NCI-H2196 treated with DMSO at 0.1 percent for 48 hours (cell line): Measurements from ENCODE around the gene ATP8A2.
"Not testable (repeated sequence)": the region's sequence is repeated elsewhere in the genome, so short reads cannot be mapped to it uniquely, and the experiment has no call there.

ENCODE experiments used
- DNase-seq: peaks from one replicate; lab custom pipeline; 2025; ENCODE audit not compliant: unreplicated experiment; lab: John Stamatoyannopoulos, UW

ATP8A2 gene

DNA sequence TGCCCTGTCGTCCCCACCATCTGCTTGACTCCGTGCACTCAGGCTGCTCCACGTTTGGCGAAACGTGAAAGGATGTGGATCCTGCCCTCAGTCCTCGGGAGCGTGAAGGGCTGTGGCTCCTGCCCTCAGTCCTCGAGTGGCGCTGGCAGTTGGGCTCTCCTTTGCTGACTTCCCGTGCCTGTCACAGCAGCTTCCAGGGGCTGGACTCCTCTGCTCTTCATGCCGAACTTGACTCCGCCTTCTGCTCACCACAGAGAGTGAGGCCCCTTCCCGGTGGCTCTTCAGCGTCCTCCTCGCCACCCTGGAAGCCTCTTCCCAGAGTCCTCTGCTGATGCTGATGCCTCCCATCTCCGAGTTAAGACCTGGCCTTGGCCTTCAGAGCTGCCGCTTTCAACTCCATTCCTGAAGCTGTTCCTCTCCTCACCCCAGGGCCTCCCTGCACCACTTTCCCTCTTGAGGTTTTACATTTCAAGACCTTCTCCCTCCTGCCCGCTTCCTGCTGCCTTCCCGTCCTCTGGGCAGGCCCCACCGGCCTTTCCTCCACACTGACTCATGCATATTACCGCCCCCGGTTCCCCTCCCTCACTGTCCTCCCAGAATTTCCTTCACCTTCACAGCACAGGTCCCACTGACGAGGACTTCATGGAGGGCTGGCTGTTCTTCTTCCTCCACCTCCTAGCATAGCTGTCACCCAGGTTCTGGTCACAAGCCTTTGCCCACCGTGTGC, 568.4 kb downstream of the ATP8A2 start:
- no peak for DNase-seq

DNA sequence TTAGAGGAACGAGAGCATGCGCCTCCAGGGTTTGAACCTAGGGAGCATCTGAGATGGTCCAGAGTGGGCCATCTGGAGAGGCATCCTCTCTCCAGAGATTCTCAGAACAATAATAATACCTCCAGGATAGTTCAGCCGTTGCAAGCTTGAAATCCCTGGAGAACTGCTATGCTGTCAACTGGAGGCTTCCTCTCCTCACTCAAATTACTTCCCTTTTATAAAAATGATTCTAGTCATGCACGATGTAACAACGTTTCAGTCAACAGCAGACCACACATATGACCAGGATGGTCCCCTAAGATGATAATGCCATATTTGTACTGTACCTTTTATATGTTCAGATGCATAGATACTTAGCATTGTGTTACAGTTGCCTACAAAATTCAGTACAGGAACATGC, 571.3 kb downstream of the ATP8A2 start:
- DNase-seq = no peak

DNA sequence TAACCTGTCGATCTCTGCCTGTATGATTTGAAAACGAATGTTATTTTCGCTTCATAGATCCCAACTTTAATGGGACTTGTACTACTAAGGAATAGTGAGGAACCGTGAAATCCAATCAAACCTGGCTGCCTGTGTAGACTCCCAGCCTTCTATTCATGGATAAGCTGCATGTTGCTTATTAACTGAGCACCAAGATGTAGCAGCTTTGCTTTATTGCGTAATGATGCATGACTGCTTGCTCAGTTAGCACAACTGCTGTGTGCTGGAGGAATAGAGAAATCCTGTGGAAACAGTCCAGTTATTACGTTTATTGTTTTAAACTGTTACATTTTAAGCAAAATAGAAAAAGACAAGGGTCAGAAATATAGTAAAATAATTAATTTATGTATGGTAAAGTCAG, 571.9 kb downstream of the ATP8A2 start:
- no peak for DNase-seq

DNA sequence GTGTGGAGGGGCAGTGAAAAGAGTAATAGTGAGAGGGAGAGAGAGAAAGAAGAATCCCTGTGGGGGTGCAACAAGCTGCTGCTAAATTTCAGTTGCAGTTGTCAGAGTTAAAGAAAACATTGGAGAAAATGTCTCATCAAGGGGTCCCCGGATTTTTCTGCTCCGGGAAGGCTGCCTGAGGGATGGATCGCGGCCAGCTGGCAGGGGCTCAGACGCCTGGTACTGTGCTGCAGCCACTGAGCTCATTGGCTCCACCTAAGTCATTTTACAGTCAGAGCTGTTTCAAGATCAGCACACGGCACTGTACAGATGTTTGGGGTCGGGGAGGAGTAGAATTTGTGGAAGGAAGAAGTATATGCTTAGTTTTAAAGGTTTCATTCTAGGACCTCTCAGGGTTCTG, 573.8 kb downstream of the ATP8A2 start:
- no peak for DNase-seq

DNA sequence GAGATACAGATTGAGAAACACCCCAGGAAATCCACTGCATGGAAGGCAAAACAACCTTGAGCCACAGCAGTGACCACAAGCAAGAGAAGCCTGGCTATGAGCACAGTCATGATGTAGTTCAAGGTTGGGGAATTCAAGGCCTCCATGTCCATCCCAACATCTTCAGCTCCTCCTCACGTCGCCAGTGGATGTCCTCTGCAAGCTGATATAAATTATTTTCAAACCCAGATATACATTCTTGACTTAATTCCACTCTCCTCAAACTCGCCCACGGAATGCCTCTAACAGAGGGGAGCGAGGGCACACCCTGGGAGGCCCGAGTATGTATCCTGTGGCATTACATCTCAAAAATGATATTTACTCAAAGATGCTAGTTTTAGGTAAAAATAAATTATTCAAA, 574.5 kb downstream of the ATP8A2 start:
- no peak for DNase-seq

DNA sequence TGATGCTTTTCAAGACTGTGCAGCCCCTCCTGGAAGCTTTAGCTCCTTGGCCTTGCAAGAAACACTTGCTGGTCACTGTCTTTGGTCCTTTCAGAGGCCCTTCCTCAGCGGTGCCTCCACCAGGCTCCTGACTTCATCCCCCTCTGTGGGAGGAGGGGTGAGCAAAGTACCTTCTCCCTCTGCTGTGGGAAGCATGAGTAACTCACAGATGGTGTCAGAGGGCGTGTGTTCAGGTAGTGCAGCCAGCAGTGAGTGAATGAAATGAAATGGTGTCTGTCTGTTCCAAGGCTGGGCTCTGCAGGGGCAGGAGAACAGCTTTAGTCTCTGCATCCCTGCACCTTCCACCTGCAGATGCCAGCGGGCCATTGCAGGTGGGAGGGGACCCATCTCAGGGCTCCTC, 577.1 kb downstream of the ATP8A2 start:
- no peak for DNase-seq

DNA sequence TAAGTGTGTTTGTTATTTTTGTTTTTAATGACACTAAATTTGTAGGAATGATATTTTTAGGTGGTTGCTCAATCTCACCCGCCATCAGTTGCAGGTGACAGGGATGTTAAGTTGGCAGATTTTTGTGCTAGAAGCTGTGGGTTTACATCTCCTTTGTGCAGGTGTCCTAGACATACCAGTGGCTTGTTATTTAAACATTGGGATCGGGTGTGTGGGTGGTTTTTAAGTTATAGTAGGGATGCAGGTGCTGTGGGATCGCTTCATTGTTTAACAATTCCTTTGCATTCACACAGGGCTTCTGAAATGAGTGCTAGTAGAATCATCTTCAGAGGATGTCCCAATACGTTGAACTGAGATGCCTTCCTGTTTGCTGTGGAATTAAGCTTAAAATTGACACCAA, 580.1 kb downstream of the ATP8A2 start:
- DNase-seq = no peak

DNA sequence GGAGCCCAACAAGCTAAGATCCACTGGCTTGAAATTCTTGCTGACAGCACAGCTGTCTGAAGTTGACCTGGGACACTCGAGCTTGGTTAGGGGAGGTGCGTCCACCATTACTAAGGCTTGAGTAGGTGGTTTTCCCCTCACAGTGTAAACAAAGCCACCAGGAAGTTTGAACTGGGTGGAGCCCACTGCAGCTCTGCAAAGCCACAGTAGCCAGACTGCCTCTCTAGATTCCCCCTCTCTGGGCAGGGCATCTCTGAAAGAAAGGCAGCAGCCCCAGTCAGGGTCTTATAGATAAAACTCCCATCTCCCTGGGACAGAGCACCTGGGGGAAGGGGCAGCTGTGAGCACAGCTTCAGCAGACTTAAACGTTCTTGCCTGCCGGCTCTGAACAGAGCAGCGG, 582.3 kb downstream of the ATP8A2 start:
- DNase-seq = not testable (repeated sequence)

DNA sequence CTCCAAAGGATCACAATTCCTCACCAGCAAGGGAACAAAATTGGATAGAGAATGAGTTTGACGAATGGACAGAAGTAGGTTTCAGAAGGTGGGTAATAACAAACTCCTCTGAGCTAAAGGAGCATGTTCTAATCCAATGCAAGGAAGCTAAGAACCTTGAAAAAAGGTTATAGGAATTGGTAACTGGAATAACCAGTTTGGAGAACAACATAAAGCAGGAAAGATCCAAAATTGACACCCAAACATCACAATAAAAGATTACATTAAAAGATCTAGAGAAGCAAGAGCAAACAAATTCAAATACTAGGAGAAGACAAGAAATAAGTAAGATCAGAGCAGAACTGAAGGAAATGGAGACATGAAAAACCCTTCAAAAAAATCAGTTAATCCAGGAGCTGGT, 583.2 kb downstream of the ATP8A2 start:
- DNase-seq = not testable (repeated sequence)

DNA sequence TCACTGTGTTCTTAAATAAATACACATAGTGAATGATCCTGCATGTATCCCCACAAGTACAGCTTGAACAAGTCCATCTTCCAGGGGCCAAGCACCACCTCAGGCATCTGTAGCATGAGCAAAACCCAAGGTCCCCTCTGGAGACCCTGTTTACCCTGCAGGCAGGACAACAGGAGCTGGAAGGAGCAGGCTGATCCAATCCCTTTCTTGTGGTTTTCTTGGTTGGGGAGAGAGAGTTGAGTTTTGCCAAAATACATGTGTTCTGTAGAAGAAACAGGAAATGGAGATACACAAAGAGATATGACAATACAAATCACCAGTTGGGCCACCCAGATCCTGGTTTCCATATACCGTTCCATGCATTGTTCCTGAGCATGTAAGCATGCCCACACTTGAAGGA, 587.2 kb downstream of the ATP8A2 start:
- no peak for DNase-seq

DNA sequence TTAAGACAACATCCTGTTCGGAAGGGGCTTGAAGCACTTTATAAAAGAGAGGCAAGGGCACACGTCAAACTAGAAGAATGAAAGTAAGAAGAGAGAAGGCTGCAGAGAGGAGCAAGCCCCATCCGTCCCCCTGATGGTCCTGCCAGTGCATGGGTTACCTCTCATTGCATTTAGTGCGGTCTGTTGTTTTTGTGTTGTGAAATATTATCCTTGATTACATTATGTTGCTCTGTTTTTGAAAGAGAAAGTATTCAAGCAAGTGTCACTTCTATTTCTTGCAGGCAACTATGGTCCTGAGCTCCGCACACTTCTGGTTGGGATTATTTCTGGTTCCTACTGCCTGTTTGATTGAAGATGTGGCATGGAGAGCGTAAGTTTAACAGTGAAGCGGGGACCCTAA, 589.5 kb downstream of the ATP8A2 start:
- DNase-seq = no peak

DNA sequence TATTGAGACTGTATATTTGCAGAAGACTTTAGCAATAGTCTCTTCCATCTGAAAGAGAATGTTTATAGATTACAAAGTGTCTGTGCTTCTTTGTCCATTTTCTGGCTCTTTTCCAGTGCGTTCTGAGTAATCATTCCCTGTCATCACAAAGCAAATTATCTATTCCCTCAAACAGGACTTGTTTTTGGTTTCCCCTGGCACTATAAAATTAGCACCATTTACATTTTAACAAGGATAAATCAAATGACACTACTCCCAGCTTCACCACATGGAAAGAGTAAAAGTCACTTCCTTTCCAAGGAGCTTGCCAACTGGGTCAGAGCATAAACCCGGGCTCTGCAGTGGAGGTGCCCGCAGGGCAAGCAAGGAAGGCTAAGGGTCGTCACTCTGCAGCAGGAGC, 591.9 kb downstream of the ATP8A2 start:
- no peak for DNase-seq

DNA sequence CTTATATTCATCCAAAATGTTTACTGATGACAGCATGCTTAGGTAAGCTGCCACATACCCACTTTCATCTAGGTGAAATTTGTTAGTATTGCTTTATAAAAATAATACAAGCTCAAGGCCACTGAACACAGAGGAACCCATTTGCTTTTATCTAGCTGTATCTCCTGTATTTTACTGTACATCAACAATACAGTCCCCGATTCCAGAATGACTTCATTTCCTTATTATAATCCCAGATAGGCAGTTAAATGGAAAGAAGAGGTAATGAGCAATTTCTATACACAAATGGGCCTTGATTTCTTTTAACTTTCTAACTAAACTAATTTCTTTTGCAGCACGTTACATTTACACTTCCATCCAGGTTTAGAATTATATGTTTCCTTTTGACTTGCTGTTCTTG, 593.8 kb downstream of the ATP8A2 start:
- no peak for DNase-seq

DNA sequence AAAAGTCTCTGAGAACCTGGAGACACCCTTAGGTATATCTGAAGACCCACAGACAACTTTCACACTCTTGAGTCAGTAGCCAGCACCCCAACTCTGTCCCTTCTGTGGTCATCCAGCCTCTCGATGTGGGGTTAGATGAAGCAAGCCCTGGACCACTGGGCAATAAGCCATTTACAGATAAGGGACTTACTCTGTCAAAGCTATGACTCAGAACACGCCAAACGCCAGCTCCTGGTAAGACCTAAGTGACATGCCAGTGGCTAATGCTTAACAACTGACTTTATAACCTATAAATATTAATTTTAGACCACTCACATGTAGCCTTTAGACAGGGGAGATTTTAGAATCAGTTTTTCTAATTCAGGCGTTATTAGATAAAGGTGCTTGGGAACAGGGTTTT, 594.3 kb downstream of the ATP8A2 start:
- DNase-seq = no peak

DNA sequence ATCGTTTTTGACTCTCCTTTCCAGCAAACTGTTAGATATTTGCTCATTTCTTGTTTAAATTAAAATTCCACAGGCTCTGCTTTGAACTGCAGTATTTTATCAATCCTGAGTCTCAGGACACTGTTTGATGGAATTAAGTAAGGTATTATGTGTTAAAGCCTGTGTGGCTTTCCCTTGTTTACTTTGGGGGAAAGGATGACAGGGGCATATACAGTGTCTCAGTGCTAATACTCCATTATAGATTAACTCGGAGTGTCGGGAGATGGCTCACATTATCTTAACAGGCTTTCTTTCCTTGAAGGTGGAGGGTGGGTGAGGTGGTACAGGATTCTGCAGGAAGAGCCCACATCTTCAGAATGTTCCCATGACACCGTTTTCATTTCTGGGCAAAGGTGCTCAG, 595.4 kb downstream of the ATP8A2 start:
- no peak for DNase-seq

DNA sequence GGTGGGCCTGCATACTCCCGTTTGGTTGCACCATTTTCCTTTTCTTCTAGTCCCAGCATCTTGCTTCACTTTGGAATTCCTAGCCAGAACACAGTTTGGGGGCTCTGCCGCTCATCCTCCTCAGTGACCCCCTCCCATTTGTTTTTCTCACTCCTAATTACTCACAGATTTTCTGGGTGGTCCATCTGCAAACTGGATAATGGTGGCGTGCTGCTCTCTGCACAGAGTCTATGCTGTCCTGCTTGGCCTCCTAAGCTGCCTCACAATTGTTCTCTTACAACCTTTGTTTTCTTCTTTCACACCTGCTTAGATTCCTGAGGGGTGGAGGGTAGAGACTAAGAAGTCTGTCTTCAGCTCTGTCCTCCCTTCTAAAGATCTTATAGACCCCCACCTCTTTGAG, 599.3 kb downstream of the ATP8A2 start:
- no peak for DNase-seq

DNA sequence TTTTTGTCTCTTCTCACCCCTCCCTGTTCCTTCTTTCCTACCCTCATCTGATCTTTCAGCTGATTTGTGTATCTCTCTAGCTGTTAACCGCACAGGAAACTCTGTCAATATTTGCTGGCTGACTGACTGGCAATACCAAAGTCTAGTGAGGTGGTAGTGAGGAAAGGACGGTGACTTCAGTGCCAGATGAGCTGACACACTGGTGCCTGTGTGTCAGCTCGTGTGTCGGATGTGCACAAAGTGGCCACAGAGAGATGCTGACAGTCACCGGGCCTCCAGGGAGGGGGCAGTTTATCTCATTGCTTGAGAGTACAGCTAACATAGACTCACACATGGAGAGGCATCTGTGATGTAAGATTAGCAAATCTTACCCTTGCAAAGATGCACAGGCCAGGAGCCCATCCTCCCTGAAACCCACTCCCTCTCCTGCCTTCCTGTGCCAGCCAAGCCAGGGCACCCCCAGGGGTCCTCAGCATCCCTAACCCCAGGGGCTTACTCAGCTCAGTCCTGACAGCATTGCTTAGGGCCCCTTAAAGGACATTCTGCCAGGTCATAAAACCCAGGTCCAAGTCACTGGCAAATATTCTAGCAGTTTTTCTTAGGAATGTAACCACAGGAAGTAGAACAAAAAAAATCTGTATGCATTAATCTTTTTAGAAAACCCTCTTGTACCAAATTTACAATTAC, 599.8 kb downstream of the ATP8A2 start:
- DNase-seq = no peak

DNA sequence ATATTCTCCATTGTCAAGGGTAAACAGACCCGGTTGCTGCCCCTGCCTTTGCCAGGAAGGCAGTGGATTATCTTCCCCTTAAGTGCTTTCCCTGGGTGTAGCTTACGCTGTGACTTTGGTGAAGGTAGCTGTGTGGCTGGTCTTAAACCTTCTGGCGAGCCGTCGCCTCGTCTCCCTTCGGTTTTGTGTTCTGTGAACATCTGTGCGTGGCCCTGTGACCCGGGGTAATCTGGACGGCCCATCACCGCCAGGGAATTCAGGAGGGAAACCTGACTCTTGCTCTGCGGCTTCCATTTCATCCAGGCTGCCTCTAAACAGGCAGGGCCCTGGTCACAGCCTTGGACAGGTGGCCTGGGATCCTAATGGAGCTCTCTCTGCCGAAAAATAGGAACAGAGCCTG, 601.3 kb downstream of the ATP8A2 start:
- no peak for DNase-seq

DNA sequence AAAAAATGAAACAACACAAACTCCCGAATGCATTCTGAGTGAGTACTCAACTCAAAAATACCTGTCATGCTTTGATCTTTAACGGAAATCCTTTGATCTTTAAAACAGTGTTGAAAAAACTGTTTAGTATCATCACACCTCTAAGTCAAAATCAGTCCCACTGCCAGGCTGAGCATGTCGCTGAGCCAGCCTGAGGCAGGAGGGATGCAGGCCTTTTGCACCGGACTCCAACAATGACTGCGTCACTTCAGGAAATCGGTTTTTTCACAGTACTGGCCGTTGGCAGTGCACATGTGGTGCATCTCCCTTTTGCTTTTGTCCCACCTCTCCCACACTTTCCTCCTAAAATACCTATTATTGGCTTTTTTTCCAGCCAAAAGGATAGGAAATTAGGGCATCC, 601.8 kb downstream of the ATP8A2 start:
- no peak for DNase-seq

DNA sequence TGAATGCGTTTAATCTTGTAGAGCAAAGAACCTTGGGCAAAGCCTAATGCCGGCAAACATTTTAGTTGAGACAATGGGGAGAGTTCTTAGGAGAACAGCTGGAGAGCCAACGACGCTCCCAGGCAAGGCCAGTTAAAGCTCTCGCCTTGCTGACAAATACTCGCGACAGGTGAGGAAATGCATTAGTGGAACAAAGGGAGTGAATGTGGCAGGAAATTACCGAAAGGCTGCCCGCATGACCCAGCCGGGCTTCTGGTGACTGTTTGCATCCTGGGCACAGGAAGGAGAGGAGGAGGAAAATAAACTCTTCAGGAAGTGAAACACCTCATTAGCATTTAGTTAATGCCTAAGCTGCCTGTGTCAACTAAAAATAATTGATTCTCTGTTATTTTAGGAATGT, 605.4 kb downstream of the ATP8A2 start:
- no peak for DNase-seq

DNA sequence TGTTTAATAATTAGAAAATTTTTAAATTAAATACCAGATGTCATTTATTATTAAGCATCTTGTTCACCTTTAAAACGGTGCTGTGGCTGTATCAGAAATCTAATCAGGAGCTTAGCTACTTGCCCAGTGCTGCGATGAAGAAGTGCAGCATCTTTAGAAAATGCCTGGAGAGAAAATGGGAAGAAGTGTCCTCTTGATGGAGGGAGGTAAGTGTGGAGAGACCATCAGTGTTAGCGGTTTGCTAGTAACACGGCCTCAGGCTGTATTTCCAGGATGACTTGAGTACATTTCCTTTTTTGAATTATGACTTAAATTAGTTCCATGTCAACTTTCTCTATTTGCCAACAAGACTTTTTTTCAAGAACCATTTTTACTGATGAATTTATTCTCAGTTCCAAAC, 605.9 kb downstream of the ATP8A2 start:
- no peak for DNase-seq

DNA sequence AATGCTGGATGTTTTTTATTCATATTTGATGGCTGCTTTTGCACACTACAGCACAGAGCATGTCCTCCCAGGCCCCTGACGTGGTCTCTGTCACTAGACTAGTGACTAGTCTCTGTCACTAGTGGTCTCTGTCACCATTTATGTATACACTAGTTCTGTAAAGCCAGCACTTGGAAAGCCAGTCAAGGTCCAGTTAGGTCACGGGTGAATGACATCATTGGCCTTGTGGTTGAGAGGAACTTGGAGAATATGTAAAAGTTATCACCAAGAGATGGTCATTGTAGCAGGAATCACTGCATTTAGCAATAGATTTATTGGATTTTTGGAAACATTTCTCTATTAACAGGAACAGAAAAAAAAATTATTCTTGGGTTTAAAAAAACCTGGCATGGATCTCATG, 607.2 kb downstream of the ATP8A2 start:
- no peak for DNase-seq

DNA sequence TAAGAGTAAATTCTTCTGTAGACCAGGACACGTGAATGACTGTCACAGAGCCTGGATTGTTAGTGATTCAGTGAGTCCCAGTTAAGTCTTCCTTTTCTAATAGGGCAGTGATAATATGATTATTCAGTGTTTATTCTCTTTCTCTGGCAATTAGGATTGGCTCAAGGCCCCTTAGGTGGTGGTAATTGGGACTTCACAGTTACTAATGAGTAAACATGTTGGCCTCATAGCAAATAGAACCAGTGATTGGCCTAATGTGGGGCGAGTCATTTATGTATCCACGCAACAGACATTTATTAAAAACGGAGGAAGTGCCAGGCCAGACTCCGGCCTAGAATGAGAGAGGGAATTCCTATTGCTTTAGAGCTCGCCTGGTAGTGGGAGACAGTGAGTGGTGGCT, 607.6 kb downstream of the ATP8A2 start:
- DNase-seq = no peak
